HepG2 (cell line): Measurements from ENCODE around the gene VPS25. TPM values are rescaled to one million over a fixed set of nuclear protein-coding genes. Genes with fewer than 3 reads are reported as not detected.

Experiments
- ATF7-NPFF ChIP-seq: sonication (generic); formaldehyde crosslinking; IDR thresholded peaks from 2 replicates; pipeline ENCODE4 v1.8.1; 2023; ENCODE audit warnings: mild to moderate bottlenecking, low read depth, missing genetic modification reagents, moderate library complexity
- ATM ChIP-seq: fragments of 450-650 bp; IDR thresholded peaks from 2 replicates; pipeline ENCODE4 v1.7.1; 2017; ENCODE audit warnings: mild to moderate bottlenecking, borderline replicate concordance
- CHD2 ChIP-seq: IDR thresholded peaks from 2 replicates; pipeline ENCODE4 v1.6.1; 2011; ENCODE audit warnings: low read depth, low read length, improper control_type of control experiment
- ETV6 ChIP-seq: sonication (generic); formaldehyde crosslinking; conservative IDR thresholded peaks from 2 replicates; pipeline ENCODE4 v1.4.0; 2020; ENCODE audit warnings: missing genetic modification reagents
- JARID2 ChIP-seq: sonication (generic); formaldehyde crosslinking; IDR thresholded peaks from 2 replicates; pipeline ENCODE4 v1.8.1; 2023; ENCODE audit warnings: missing genetic modification reagents, inconsistent platforms; ENCODE audit not compliant: insufficient replicate concordance
- JDP2 ChIP-seq: sonication (generic); formaldehyde crosslinking; IDR thresholded peaks from 2 replicates; pipeline ENCODE4 v1.8.1; 2022; ENCODE audit warnings: missing genetic modification reagents, borderline replicate concordance
- NRL ChIP-seq: sonication (generic); formaldehyde crosslinking; IDR thresholded peaks from 2 replicates; pipeline ENCODE4 v1.5.0; 2020; ENCODE audit warnings: missing genetic modification reagents, mild to moderate bottlenecking, moderate library complexity, borderline replicate concordance
- RFX3 ChIP-seq: IDR thresholded peaks from 2 replicates; pipeline ENCODE4 v1.6.1; 2016; ENCODE audit warnings: missing biosample characterization, missing genetic modification reagents
- SRSF9 ChIP-seq: fragments of 200-400 bp; formaldehyde crosslinking; IDR thresholded peaks from 2 replicates; pipeline ENCODE4 v1.6.1; 2018; ENCODE audit warnings: borderline replicate concordance, mild to moderate bottlenecking, low read depth, low read length; ENCODE audit not compliant: insufficient read depth, poor library complexity, severe bottlenecking
- SRY ChIP-seq: sonication (generic); formaldehyde crosslinking; IDR thresholded peaks from 2 replicates; pipeline ENCODE4 v1.8.0; 2022; ENCODE audit warnings: mild to moderate bottlenecking, missing genetic modification reagents
- TBL1XR1 ChIP-seq: fragments of 150-350 bp; IDR thresholded peaks from 2 replicates; pipeline ENCODE4 v1.6.1; 2014; ENCODE audit warnings: borderline replicate concordance, low read length; ENCODE audit not compliant: partially characterized antibody
- ZBTB38 ChIP-seq: sonication (generic); formaldehyde crosslinking; IDR thresholded peaks from 2 replicates; pipeline ENCODE4 v1.5.1; 2020; ENCODE audit warnings: mild to moderate bottlenecking, missing genetic modification reagents
- ZFP62 ChIP-seq: sonication (generic); formaldehyde crosslinking; IDR thresholded peaks from 2 replicates; pipeline ENCODE4 v1.4.0; 2020; ENCODE audit warnings: missing genetic modification reagents
- ZNF292 ChIP-seq: sonication (generic); formaldehyde crosslinking; IDR thresholded peaks from 2 replicates; pipeline ENCODE4 v1.8.1; 2022; ENCODE audit warnings: mild to moderate bottlenecking, low read depth, missing genetic modification reagents, borderline replicate concordance
- ZNF567 ChIP-seq: sonication (generic); formaldehyde crosslinking; IDR thresholded peaks from 2 replicates; pipeline ENCODE4 v1.8.1; 2023; ENCODE audit warnings: mild to moderate bottlenecking, missing genetic modification reagents, borderline replicate concordance
- ZNF572 ChIP-seq: sonication (generic); formaldehyde crosslinking; IDR thresholded peaks from 2 replicates; pipeline ENCODE4 v1.5.1; 2020; ENCODE audit warnings: mild to moderate bottlenecking, missing genetic modification reagents
- ZNF629 ChIP-seq: sonication (generic); formaldehyde crosslinking; conservative IDR thresholded peaks from 2 replicates; pipeline ENCODE4 v1.5.0; 2020; ENCODE audit warnings: missing genetic modification reagents
- ZNF776 ChIP-seq: sonication (generic); formaldehyde crosslinking; IDR thresholded peaks from 2 replicates; pipeline ENCODE4 v1.4.0; 2020; ENCODE audit warnings: mild to moderate bottlenecking, missing genetic modification reagents
- ZNF850 ChIP-seq: sonication (generic); formaldehyde crosslinking; conservative IDR thresholded peaks from 2 replicates; pipeline ENCODE4 v1.9.0; 2021; ENCODE audit warnings: mild to moderate bottlenecking, missing genetic modification reagents
- polyA plus RNA-seq, 8 experiments: library from polyadenylated mRNA; depleted of rRNA in 3 of 8; stranded (reverse) in 7 of 8; unstranded in 1 of 8; fragments of >200 nt; fragmentation: Illumina TruSeq in 4 of 8; extraction: Trizol in 4 of 8; gene quantifications; 2 replicates each; pipeline versions ENCODE4 v1.2.1 to v1.2.3, GENCODE V29; 2011 to 2016; ENCODE audit warnings: low read depth in 4 of 8, missing spikeins in 1 of 8, mixed read lengths in 1 of 8; ENCODE audit not compliant: insufficient read depth in 1 of 8
- total RNA-seq, 5 experiments: library from RNA; depleted of rRNA; stranded (reverse); fragments of >200 nt; fragmentation: Illumina TruSeq; extraction: Trizol; gene quantifications; 2 replicates each; pipeline ENCODE4 v1.2.3, GENCODE V29; 2016; ENCODE audit warnings: low read depth in 1 of 5
- TF ChIP-seq, protein P1 (sequence below): sonication (generic); formaldehyde crosslinking; IDR thresholded peaks from 2 replicates; pipeline ENCODE4 v1.4.0; 2020; ENCODE audit warnings: low read depth, mild to moderate bottlenecking, missing genetic modification reagents
- TF ChIP-seq, protein P2 (sequence below): sonication (generic); formaldehyde crosslinking; IDR thresholded peaks from 2 replicates; pipeline ENCODE4 v1.4.0; 2020; ENCODE audit warnings: missing genetic modification reagents, borderline replicate concordance

Gene VPS25
- total and polyA plus RNA-seq, 2 of the 13 experiments (the other 11 are each of a cell fraction or from before 2014, with no cell fraction given): 161 to 249 TPM

DNA sequence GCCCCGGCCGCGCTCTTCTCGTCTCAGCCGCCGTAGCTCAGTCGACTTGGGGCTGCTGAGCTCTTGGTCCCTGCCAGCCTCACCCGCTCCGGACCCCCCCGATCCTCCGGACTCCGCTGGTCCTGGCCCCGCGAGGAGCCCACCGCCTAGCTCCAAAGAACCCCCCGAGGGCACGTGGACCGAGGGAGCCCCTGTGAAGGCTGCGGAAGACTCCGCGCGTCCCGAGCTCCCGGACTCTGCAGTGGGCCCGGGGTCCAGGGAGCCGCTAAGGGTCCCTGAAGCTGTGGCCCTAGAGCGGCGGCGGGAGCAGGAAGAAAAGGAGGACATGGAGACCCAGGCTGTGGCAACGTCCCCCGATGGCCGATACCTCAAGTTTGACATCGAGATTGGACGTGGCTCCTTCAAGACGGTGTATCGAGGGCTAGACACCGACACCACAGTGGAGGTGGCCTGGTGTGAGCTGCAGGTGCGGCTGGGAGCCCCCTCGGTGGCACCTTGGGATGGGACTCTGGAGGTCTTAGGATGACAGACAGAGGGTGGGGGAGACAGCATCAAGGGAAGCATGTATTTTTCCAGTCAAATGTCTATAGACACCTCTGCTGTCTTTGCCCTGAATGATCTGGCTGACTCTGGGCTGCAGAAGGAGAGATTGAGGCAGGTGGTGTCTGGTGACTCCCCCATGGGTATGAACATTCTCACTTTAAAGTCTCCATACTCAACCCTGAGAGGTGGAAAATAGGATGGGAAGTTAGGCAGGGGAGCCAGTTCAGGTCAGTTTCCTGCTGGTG is 7.8 kb downstream of the VPS25 start (continued):
- TF ChIP-seq CHD2: no peak
- peak; percentile 69 for TF ChIP-seq ATF7-NPFF (CRISPR knock-in tag)
- TF ChIP-seq, protein P1, sequence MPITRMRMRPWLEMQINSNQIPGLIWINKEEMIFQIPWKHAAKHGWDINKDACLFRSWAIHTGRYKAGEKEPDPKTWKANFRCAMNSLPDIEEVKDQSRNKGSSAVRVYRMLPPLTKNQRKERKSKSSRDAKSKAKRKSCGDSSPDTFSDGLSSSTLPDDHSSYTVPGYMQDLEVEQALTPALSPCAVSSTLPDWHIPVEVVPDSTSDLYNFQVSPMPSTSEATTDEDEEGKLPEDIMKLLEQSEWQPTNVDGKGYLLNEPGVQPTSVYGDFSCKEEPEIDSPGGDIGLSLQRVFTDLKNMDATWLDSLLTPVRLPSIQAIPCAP (CRISPR knock-in tag): 0 out of 2 replicates have a peak, but pooled peaks have one; percentile 48
- TF ChIP-seq JDP2: no peak
- 0 out of 2 replicates have a peak, but pooled peaks have one; percentile 5 for TF ChIP-seq SRY (CRISPR knock-in tag)
- peak; percentile 39; the same call in 1 of the 2 replicates for TF ChIP-seq ZBTB38 (CRISPR knock-in tag)
- no peak for TF ChIP-seq SRSF9
- TF ChIP-seq, protein P2, sequence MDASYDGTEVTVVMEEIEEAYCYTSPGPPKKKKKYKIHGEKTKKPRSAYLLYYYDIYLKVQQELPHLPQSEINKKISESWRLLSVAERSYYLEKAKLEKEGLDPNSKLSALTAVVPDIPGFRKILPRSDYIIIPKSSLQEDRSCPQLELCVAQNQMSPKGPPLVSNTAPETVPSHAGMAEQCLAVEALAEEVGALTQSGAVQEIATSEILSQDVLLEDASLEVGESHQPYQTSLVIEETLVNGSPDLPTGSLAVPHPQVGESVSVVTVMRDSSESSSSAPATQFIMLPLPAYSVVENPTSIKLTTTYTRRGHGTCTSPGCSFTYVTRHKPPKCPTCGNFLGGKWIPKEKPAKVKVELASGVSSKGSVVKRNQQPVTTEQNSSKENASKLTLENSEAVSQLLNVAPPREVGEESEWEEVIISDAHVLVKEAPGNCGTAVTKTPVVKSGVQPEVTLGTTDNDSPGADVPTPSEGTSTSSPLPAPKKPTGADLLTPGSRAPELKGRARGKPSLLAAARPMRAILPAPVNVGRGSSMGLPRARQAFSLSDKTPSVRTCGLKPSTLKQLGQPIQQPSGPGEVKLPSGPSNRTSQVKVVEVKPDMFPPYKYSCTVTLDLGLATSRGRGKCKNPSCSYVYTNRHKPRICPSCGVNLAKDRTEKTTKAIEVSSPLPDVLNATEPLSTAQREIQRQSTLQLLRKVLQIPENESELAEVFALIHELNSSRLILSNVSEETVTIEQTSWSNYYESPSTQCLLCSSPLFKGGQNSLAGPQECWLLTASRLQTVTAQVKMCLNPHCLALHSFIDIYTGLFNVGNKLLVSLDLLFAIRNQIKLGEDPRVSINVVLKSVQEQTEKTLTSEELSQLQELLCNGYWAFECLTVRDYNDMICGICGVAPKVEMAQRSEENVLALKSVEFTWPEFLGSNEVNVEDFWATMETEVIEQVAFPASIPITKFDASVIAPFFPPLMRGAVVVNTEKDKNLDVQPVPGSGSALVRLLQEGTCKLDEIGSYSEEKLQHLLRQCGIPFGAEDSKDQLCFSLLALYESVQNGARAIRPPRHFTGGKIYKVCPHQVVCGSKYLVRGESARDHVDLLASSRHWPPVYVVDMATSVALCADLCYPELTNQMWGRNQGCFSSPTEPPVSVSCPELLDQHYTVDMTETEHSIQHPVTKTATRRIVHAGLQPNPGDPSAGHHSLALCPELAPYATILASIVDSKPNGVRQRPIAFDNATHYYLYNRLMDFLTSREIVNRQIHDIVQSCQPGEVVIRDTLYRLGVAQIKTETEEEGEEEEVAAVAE (CRISPR knock-in tag): no peak
- TF ChIP-seq JARID2 (CRISPR knock-in tag): no peak
- TF ChIP-seq ZNF572 (CRISPR knock-in tag): no peak
- no peak for TF ChIP-seq ZNF292 (CRISPR knock-in tag)
- TF ChIP-seq ZNF629 (CRISPR knock-in tag): no peak; the same call in 1 of the 2 replicates
- no peak for TF ChIP-seq ATM
- no peak for TF ChIP-seq ZFP62 (CRISPR knock-in tag)
- TF ChIP-seq TBL1XR1: no peak
- no peak for TF ChIP-seq ZNF567 (CRISPR knock-in tag)
- 0 out of 2 replicates have a peak, but pooled peaks have one; percentile 47 for TF ChIP-seq NRL (CRISPR knock-in tag)
- TF ChIP-seq ZNF776: 0 out of 2 replicates have a peak, but pooled peaks have one; percentile 9
- TF ChIP-seq ETV6 (CRISPR knock-in tag): no peak; the same call in 1 of the 2 replicates
- no peak for TF ChIP-seq ZNF850 (CRISPR knock-in tag)
- TF ChIP-seq RFX3 (CRISPR knock-in tag): no peak
